Activated CD4-positive, alpha-beta memory T cell treated with anti-CD3 and anti-CD28 coated beads, Interleukin-2, amount 10 ng/mL, durations not matched to agents 7 days and 5 days (primary cell): ENCODE results near the gene LRTM2. TPM values are rescaled to one million over a fixed set of nuclear protein-coding genes. Genes with fewer than 3 reads are reported as not detected.

Source experiments
- CTCF ChIA-PET: fragments of 350-600 bp; sonication (Branson Sonifier 250); formaldehyde crosslinking; loops from one replicate; lab custom pipeline; 2021; ENCODE audit warnings: antibody characterized with exemption, inconsistent platforms; lab: Charles Lee
- POLR2A ChIA-PET: fragments of 350-600 bp; sonication (Branson Sonifier 250); formaldehyde crosslinking; loops from one replicate; lab custom pipeline; 2021; ENCODE audit warnings: antibody characterized with exemption; lab: Charles Lee
- DNase-seq: peaks from one replicate; pipeline ENCODE4 v3.0.0-alpha.2; 2020
- H3K27ac Mint-ChIP-seq: one replicate; pipeline ENCODE4 v1.8.0; 2021; ENCODE audit warnings: mild to moderate bottlenecking, mixed read lengths
- H3K27me3 Mint-ChIP-seq: one replicate; pipeline ENCODE4 v1.8.0; 2021; ENCODE audit warnings: mixed read lengths
- H3K36me3 Mint-ChIP-seq: one replicate; pipeline ENCODE4 v1.8.0; 2021; ENCODE audit warnings: low read depth, mixed read lengths
- H3K4me1 Mint-ChIP-seq: one replicate; pipeline ENCODE4 v1.8.0; 2021; ENCODE audit warnings: mixed read lengths
- H3K4me3 Mint-ChIP-seq: one replicate; pipeline ENCODE4 v1.8.0; 2021; ENCODE audit warnings: mild to moderate bottlenecking, mixed read lengths
- H3K9me3 Mint-ChIP-seq: one replicate; pipeline ENCODE4 v1.8.0; 2021; ENCODE audit warnings: mixed read lengths
- total RNA-seq, 2 experiments: library from RNA; stranded (reverse); gene quantifications; one replicate each; pipeline ENCODE4 v1.2.3, GENCODE V29; 2021

LRTM2 gene
- total RNA-seq, 2 experiments from 2014 or later, result not detected

DNA sequence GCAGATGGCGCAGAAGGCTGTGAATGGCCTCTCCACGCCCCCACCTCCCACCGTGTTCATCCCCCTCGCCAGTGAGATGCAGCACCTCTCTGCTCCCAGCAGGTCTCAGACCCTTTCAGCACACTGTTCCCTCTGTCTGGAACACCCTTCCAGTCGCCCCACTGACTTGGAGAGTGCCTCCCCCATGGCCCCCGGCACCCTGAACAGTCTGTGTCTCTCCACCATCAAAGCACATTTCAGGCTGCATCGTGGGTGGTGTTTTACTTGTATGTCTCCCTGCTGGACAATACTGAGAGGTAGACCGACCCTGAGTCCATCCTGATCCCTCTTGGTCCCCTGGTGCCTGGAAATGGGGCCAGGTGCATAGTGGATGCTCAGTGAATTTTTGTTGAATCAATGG is 63.1 kb downstream of the LRTM2 start:
- no peak for DNase-seq
- Mint-ChIP-seq H3K9me3 (no peaks in the 10 kb centered on the region), H3K4me1 (no peaks in the 10 kb centered on the region), H3K27ac (no peak overlapping the region), H3K36me3 (no peaks in the 10 kb centered on the region), H3K27me3 (peaks cover 10% of the 10 kb centered on the region), H3K4me3 (no peak overlapping the region)
- ChIA-PET CTCF (no interaction called here), POLR2A (no interaction called here)

DNA sequence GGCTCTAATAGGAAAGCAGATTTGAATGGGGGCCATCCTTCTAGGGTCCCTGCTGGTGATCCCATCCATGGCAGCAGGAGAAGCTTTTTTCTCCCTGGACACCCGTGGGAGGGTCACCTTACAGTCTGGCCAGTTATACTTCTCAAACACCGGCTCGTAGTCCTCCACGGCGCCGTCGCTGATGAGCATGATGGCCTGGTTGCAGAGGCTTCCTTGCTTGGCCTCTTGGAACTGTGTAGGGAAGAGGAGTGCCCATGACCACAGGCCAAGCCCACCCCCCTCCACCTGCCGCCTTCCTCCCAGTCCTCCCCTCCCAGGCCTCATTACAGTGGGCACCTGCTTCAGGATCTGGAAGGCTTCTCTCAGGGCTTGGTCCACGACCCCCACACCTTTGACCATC is 64.3 kb downstream of the LRTM2 start:
- Mint-ChIP-seq H3K4me3 (no peak overlapping the region), H3K4me1 (no peaks in the 10 kb centered on the region), H3K27me3 (peaks cover 13% of the 10 kb centered on the region), H3K9me3 (no peaks in the 10 kb centered on the region), H3K36me3 (no peaks in the 10 kb centered on the region), H3K27ac (no peak overlapping the region)
- DNase-seq, result no peak
- CTCF ChIA-PET, result no interaction called here
- POLR2A ChIA-PET, result no interaction called here

DNA sequence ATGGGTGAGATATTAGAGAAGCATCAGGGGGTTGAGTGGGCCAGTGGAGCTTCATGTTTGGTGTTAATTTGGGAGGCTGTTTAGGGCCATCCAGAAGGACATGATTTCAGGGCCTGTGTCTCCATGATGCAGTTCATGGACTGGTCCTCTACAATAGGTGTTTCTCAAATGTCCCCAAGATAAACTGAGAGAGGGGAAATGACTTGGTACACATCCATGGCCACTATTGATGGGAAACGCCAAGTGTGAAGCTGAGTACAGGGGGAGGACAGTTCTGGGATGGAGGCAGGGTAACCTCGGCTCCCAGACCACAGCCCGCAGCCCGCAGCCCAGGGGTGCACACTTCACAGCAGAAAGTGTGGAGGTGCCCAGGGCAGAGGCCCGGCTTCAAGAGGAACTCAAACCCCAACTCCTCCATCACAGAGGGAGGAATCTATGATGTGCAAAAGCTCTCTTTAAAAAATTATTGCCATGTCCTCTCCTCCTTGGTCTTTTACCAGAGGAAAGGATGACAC is 64.8 kb downstream of the LRTM2 start:
- H3K36me3 Mint-ChIP-seq, result no peaks in the 10 kb centered on the region
- H3K9me3 Mint-ChIP-seq, result no peaks in the 10 kb centered on the region
- H3K4me1 Mint-ChIP-seq, result no peaks in the 10 kb centered on the region
- DNase-seq, result no peak
- H3K27ac Mint-ChIP-seq, result no peak overlapping the region
- CTCF ChIA-PET, result no interaction called here
- peaks cover 13% of the 10 kb centered on the region for H3K27me3 Mint-ChIP-seq
- POLR2A ChIA-PET, result no interaction called here
- H3K4me3 Mint-ChIP-seq, result no peak overlapping the region

DNA sequence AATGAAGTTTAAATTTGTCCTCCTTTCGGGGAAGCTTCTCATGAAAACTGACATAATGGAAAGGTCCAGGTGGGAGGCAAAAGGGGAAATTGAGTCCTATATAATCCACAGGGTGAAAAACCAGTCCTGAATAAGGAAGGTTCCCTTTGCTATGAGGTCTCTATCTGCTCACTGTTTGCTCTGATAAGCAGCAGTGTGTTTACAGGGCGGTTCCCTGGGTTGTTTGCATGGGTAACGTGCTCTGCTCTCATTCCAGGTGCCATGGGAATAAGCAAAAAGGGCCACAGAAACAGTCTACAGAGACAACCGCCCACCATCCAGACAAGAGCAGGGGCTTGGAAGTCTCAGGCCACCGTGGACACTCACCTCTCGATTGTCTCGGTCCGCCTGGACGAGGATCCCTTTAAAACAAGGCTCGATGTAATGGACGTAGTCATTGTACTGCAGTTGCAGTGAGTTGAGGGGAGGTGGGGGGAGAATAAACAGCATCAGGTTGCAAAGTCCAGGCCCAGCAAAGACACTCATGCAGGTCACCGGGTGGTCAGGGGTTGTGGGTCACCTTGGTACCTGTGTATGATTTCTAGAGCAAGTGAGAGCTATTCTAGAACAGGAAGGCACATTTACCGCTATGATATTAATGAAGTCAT is 65.4 kb downstream of the LRTM2 start:
- H3K4me1 Mint-ChIP-seq, result no peaks in the 10 kb centered on the region
- CTCF ChIA-PET, result no interaction called here
- no peak for DNase-seq
- H3K36me3 Mint-ChIP-seq, result no peaks in the 10 kb centered on the region
- H3K27me3 Mint-ChIP-seq, result peaks cover 14% of the 10 kb centered on the region
- POLR2A ChIA-PET, result no interaction called here
- no peak overlapping the region for H3K27ac Mint-ChIP-seq
- H3K9me3 Mint-ChIP-seq, result no peaks in the 10 kb centered on the region
- no peak overlapping the region for H3K4me3 Mint-ChIP-seq

Other genes with a start within 250 kb of the LRTM2 start
- 10 to 100 TPM; 30.3 to 30.9 TPM for gene FBXL14, start 226.0 kb upstream of the LRTM2 start, total RNA-seq
- gene WNT5B, start 191.3 kb upstream of the LRTM2 start, total RNA-seq, result 1 to 10 TPM; 1.4 to 1.7 TPM
- gene ADIPOR2, start 129.5 kb upstream of the LRTM2 start, total RNA-seq, result 10 to 100 TPM; 63.8 to 71.8 TPM
- gene CACNA2D4, start 98.1 kb downstream of the LRTM2 start, total RNA-seq, result 10 to 100 TPM; 20.8 to 23.6 TPM
- 10 to 100 TPM; 17.8 to 18.6 TPM for gene DCP1B, start 183.9 kb downstream of the LRTM2 start, total RNA-seq
- gene CACNA1C, start 232.4 kb downstream of the LRTM2 start, total RNA-seq, result under 1 TPM; 0.30 TPM